ENCODE results near the gene CLSTN2.

The CLSTN2 gene

DNA sequence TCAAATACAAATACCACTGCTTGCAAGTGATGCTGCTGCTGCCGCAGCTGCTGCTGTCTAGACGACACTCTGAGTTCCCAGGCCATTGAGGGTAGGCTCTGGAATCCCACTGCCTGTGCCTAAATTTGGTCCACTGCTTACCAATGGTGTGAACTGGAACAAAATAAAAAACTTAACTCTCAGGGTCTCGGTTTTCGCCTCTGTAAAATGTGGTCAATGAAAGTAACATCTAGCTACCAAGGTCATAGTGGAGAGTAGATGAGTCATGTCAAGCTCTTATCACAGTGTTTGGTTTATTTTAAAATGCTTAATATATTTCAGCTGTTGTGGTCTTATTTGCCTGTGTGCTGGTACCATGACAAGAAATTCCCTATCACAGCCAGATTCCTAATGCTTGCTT is 299.3 kb downstream of the CLSTN2 start:
- TF ChIP-seq FOXP2 (optimal IDR thresholded peaks at IDR 0.05; ENCODE audit: borderline replicate concordance, extremely low read depth, extremely low read length, insufficient read depth) (no peak), SIN3A (IDR thresholded peaks at IDR 0.05; ENCODE audit: borderline replicate concordance, insufficient read depth, low read length) (no peak), POLR2AphosphoS5 (IDR thresholded peaks at IDR 0.05; ENCODE audit: low read depth, low read length) (no peak), TAF1 (IDR thresholded peaks at IDR 0.05; ENCODE audit: borderline replicate concordance, insufficient read depth, low read length) (no peak)
- TF ChIP-seq, protein P1, sequence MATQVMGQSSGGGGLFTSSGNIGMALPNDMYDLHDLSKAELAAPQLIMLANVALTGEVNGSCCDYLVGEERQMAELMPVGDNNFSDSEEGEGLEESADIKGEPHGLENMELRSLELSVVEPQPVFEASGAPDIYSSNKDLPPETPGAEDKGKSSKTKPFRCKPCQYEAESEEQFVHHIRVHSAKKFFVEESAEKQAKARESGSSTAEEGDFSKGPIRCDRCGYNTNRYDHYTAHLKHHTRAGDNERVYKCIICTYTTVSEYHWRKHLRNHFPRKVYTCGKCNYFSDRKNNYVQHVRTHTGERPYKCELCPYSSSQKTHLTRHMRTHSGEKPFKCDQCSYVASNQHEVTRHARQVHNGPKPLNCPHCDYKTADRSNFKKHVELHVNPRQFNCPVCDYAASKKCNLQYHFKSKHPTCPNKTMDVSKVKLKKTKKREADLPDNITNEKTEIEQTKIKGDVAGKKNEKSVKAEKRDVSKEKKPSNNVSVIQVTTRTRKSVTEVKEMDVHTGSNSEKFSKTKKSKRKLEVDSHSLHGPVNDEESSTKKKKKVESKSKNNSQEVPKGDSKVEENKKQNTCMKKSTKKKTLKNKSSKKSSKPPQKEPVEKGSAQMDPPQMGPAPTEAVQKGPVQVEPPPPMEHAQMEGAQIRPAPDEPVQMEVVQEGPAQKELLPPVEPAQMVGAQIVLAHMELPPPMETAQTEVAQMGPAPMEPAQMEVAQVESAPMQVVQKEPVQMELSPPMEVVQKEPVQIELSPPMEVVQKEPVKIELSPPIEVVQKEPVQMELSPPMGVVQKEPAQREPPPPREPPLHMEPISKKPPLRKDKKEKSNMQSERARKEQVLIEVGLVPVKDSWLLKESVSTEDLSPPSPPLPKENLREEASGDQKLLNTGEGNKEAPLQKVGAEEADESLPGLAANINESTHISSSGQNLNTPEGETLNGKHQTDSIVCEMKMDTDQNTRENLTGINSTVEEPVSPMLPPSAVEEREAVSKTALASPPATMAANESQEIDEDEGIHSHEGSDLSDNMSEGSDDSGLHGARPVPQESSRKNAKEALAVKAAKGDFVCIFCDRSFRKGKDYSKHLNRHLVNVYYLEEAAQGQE (IDR thresholded peaks at IDR 0.05; ENCODE audit: insufficient read depth in 1 of 2, low read depth in 2 of 2, low read length in 2 of 2): no peak

DNA sequence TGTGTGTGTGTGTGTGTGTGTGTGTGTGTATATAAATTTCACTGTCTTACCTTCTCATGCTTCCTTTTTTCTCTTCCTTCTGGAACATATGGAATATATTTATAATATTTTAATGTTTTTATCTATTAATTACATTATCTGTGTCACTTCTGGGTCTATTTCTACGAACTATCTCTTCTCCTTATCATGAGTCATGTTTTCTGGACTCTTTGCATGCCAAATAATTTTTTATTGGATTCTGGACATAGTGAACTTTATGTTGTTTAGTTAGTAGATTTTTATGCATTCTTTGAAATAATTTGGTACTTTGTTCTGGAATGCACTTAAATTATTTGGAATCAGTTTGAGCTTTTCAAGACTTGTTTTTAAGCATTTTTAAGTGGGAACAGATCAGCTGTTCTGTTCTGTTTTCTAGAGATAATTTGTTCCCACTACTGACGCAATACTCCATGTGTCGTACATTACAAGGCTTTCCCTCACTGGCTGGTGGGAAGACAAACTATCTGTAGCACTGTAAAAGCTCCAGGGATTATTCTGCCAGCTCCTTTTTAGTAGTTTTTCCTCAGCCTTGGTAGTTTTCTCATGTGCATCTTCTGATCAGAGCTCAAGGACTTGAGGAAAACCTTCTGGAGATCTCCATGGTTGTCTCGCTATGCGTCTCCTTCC is 302.0 kb downstream of the CLSTN2 start:
- no peak for TF ChIP-seq TAF1 (IDR thresholded peaks at IDR 0.05; ENCODE audit: borderline replicate concordance, insufficient read depth, low read length)

DNA sequence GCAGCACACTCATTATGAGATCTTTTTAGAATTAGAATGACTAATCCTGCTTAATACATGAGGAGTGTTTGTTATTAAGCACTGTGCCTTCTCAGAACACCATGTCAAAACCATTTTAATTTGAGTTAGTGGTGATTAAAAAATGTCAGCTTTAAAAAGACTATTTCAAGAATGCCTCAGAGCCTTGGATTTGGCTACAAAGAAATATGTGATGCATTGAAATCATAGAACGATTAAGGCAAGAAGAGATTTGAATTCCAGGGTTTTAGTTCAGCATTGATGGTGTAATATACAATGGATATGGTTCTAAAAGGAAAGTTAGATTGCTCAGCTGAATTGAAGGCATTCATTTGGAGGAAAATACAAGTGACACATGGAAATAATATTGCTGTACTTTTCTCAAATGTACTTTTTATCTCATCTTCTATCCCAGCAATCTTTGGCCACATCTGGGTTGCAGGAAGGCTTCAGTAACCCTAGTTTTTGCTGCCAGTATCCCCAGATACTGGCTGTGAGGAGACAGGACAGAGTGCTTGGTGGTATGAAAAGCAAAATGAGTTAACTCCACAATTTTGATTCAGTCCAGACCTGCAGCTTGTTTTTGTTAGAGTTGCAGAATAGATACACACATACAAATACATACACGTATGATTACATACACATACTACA is 303.8 kb downstream of the CLSTN2 start:
- no peak for TF ChIP-seq TAF1 (IDR thresholded peaks at IDR 0.05; ENCODE audit: borderline replicate concordance, insufficient read depth, low read length)
- TF ChIP-seq, protein P1 (IDR thresholded peaks at IDR 0.05; ENCODE audit: insufficient read depth in 1 of 2, low read depth in 2 of 2, low read length in 2 of 2): no peak
- TF ChIP-seq FOXP2 (optimal IDR thresholded peaks at IDR 0.05; ENCODE audit: borderline replicate concordance, extremely low read depth, extremely low read length, insufficient read depth): no peak
- no peak for TF ChIP-seq SIN3A (IDR thresholded peaks at IDR 0.05; ENCODE audit: borderline replicate concordance, insufficient read depth, low read length)
- TF ChIP-seq POLR2AphosphoS5 (IDR thresholded peaks at IDR 0.05; ENCODE audit: low read depth, low read length): no peak

DNA sequence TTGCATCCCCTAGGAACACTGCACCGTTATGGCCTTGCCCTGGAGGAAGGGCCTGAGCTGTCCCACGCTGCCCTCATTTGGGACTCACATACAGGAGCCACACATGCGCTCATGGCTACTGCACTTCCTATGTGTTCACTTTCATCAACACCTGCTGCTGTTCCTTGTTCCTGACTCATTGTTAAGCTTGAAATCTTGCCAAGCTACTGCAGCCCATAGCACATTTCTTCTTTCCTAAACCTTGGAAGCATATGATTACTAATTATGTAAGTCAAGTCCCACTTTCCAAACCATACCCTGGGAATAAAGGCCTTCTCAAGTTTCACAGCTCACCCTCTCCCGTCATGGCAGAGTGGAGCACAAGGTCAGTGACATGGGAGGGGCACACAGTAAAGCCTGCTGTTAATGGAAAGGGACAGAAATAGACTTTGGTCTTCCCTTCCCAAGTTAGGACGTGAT is 307.9 kb downstream of the CLSTN2 start:
- TF ChIP-seq SIN3A (IDR thresholded peaks at IDR 0.05; ENCODE audit: borderline replicate concordance, insufficient read depth, low read length) (no peak), FOXP2 (optimal IDR thresholded peaks at IDR 0.05; ENCODE audit: borderline replicate concordance, extremely low read depth, extremely low read length, insufficient read depth) (no peak), TAF1 (IDR thresholded peaks at IDR 0.05; ENCODE audit: borderline replicate concordance, insufficient read depth, low read length) (no peak), POLR2AphosphoS5 (IDR thresholded peaks at IDR 0.05; ENCODE audit: low read depth, low read length) (no peak)
- TF ChIP-seq, protein P1 (IDR thresholded peaks at IDR 0.05; ENCODE audit: insufficient read depth in 1 of 2, low read depth in 2 of 2, low read length in 2 of 2): no peak

DNA sequence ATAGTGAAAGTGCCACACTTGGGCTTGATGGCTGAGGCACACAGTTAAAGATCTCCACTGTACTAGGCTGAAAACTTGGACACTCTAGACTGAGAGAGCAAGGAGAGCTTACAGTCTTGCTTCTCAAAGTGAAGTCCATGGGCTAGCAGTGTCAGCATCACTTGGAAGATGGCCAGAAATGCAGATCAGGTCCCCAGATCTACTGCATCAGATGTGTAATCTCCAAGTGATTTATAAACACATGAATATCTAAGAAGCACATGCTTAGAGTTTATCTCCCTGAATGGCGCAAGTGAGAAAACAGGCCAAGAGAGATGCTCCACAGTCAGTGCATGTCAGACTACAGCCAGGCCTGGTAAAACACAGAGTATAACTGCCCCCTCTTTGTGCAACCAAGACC is 308.6 kb downstream of the CLSTN2 start:
- TF ChIP-seq FOXP2 (optimal IDR thresholded peaks at IDR 0.05; ENCODE audit: borderline replicate concordance, extremely low read depth, extremely low read length, insufficient read depth) (no peak), TAF1 (IDR thresholded peaks at IDR 0.05; ENCODE audit: borderline replicate concordance, insufficient read depth, low read length) (no peak), SIN3A (IDR thresholded peaks at IDR 0.05; ENCODE audit: borderline replicate concordance, insufficient read depth, low read length) (no peak), POLR2AphosphoS5 (IDR thresholded peaks at IDR 0.05; ENCODE audit: low read depth, low read length) (no peak)
- TF ChIP-seq, protein P1 (IDR thresholded peaks at IDR 0.05; ENCODE audit: insufficient read depth in 1 of 2, low read depth in 2 of 2, low read length in 2 of 2): no peak
